ENCODE results near the gene ECT2.
"Not testable (repeated sequence)": the region's sequence is repeated elsewhere in the genome, so short reads cannot be mapped to it uniquely, and the experiment has no call there.

The ECT2 gene

DNA sequence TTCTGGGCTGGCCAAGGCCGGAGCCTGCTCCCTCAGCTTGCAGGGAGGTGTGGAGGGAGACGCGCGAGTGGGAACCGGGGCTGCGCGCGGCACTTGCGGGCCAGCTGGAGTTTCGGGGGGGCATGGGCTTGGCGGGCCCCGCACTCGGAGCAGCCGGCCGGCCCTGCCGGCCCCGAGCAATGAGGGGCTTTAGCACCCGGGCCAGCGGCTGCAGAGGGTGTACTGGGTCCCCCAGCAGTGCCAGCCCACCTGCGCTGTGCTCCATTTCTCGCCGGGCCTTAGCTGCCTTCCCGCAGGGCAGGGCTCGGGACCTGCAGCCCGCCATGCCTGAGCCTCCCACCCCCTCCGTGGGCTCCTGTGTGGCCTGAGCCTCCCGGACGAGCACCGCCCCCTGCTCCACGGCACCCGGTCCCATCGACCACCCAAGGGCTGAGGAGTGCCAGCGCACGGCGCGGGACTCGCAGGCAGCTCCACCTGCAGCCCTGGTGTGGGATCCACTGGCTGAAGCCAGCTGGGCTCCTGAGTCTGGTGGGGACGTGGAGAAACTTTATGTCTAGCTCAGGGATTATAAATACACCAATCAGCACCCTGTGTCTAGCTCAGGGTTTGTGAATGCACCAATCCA, 116.3 kb downstream of the ECT2 start:
- DNase-seq = not testable (repeated sequence)

DNA sequence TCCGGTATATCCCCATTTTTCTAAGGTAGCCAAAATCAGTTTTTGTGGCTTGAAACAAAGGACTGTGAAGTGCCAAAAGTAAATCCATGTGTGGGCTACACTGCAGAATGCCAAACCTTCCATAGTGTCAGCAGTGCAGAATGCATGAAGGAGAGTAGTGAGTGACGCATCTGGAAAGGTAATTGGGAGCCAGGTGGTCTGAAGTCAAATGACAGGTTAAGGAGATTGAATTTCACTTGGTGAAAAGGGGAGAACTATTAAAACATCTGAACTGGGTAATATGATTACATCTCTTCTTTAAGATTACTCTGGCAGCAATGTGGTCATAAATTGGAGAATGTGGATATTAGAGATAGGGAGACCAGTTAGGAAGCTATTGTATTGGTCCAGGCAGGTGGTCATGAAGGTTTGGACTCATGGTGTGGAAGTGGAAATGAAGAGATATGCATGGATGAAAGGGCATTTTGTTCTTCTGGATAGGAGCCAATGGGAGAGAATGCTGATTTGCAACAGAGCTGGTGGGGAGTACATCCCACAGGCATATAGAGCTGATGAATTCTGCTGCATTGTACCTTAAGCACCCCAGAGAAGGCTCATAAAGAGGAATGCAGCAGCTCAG, 118.2 kb downstream of the ECT2 start:
- DNase-seq = no peak

- DNase-seq = no peak
Measured at GRCh38 chr3:172869368-172869771, 118.8 kb downstream of the ECT2 start.

DNA sequence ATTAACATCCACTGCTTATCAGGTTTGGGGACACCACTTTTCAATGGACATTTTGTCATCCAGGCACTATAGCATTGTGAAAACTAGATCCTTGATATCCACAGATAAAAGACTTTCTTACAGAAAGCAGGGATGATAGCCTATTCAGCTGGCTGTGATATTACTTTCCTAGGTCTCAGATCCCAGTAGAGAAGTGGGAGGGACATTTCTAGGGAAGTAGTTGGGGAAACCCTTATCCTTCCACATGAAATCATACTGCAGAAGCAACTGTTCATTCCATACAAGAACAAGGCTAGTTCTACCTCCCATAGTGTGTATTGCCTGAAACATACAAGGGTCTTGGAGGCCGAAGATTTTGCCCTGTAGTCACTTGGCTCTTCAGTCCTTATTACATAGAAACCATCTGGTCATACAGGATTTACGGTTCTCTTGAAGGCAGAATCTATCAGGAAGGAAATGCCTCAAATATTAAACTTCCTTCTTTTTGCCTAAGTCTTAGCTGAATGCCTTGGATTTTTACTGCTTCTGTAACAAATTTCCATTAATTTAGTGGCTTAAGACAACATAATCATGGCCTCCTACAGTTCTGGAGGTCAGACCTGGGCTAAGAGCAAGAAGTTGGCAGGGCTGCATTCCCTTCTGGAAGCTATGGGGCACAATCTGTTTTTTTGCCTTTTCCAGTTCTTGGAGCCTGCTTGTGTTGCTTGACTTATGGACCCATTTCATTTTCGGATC, 119.4 kb downstream of the ECT2 start:
- peak; percentile 16 to 20 for DNase-seq

All from Kasumi-1 (cell line).